ENCODE measurements around the gene NR4A1. TPM values are rescaled to one million over a fixed set of nuclear protein-coding genes. Genes with fewer than 3 reads are reported as not detected.

Gene NR4A1
- total and polyA plus RNA-seq, 2 of the 13 experiments (the other 11 are each of a cell fraction or from before 2014, with no cell fraction given): 5.7 to 15.2 TPM

DNA sequence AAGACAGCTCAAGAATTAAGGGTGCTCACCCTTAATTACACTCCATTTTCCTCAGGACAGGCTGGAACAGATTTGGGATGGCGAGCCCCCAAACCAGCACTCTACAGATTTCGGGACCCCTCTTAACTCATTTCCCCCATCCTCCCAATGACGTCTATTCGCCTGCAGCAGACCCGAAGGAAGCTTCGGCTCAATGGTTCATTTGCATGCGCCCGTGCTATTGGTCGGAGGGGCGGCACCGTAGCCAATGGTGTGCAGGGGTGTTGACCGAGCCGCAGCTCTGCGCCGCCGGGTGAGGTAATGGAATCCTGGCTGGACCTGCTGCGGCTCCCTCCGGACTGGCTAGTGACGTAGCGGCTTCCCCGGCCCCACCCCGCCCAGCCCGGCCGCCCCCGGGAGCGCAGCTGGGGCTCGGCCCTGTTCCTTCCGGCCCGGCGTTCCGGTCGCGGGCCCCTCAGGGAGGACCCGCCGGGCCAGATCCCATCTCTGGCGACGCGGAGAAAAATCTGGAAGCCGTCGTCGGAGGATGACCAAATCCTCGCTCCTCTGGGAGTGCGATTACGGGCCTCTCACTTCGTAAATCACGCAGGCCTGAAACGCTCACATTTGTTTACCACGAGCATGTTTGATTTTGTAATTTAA lies 18.3 kb upstream of the NR4A1 start (continued):
- TF ChIP-seq HDAC6 (IDR thresholded peaks at IDR 0.05; ENCODE audit: low read depth, low read length) (no peak), FOSL1 (CRISPR knock-in tag; IDR thresholded peaks at IDR 0.05; ENCODE audit: borderline replicate concordance) (no peak), EHMT2 (IDR thresholded peaks at IDR 0.05; ENCODE audit: borderline replicate concordance, low read depth, low read length) (no peak), SPEN (CRISPR knock-in tag; IDR thresholded peaks at IDR 0.05; ENCODE audit: low read depth) (0 out of 2 replicates have a peak, but pooled peaks have one; percentile 23), FOXP1 (IDR thresholded peaks at IDR 0.05) (no peak), FOXP1 (CRISPR knock-in tag; IDR thresholded peaks at IDR 0.05) (no peak), KMT2B (CRISPR knock-in tag; IDR thresholded peaks at IDR 0.05) (no peak), ZFAT (CRISPR knock-in tag; conservative IDR thresholded peaks at IDR 0.05) (no peak), ZSCAN20 (CRISPR knock-in tag; IDR thresholded peaks at IDR 0.05; ENCODE audit: borderline replicate concordance) (no peak), ZNF674 (CRISPR knock-in tag; IDR thresholded peaks at IDR 0.05; ENCODE audit: low read depth) (no peak), ZNF329 (CRISPR knock-in tag; IDR thresholded peaks at IDR 0.05; ENCODE audit: low read depth) (no peak), ZNF264 (CRISPR knock-in tag; IDR thresholded peaks at IDR 0.05) (0 out of 2 replicates have a peak, but pooled peaks have one; percentile 15), GLI4 (CRISPR knock-in tag; IDR thresholded peaks at IDR 0.05; ENCODE audit: borderline replicate concordance) (no peak), SIN3B (IDR thresholded peaks at IDR 0.05; ENCODE audit: low read length) (no peak), PHF20 (CRISPR knock-in tag; IDR thresholded peaks at IDR 0.05) (0 out of 2 replicates have a peak, but pooled peaks have one; percentile 36)
- TF ChIP-seq, protein P1, sequence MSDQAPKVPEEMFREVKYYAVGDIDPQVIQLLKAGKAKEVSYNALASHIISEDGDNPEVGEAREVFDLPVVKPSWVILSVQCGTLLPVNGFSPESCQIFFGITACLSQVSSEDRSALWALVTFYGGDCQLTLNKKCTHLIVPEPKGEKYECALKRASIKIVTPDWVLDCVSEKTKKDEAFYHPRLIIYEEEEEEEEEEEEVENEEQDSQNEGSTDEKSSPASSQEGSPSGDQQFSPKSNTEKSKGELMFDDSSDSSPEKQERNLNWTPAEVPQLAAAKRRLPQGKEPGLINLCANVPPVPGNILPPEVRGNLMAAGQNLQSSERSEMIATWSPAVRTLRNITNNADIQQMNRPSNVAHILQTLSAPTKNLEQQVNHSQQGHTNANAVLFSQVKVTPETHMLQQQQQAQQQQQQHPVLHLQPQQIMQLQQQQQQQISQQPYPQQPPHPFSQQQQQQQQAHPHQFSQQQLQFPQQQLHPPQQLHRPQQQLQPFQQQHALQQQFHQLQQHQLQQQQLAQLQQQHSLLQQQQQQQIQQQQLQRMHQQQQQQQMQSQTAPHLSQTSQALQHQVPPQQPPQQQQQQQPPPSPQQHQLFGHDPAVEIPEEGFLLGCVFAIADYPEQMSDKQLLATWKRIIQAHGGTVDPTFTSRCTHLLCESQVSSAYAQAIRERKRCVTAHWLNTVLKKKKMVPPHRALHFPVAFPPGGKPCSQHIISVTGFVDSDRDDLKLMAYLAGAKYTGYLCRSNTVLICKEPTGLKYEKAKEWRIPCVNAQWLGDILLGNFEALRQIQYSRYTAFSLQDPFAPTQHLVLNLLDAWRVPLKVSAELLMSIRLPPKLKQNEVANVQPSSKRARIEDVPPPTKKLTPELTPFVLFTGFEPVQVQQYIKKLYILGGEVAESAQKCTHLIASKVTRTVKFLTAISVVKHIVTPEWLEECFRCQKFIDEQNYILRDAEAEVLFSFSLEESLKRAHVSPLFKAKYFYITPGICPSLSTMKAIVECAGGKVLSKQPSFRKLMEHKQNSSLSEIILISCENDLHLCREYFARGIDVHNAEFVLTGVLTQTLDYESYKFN (CRISPR knock-in tag; conservative IDR thresholded peaks at IDR 0.05): peak; percentile 64
- TF ChIP-seq, protein P2, sequence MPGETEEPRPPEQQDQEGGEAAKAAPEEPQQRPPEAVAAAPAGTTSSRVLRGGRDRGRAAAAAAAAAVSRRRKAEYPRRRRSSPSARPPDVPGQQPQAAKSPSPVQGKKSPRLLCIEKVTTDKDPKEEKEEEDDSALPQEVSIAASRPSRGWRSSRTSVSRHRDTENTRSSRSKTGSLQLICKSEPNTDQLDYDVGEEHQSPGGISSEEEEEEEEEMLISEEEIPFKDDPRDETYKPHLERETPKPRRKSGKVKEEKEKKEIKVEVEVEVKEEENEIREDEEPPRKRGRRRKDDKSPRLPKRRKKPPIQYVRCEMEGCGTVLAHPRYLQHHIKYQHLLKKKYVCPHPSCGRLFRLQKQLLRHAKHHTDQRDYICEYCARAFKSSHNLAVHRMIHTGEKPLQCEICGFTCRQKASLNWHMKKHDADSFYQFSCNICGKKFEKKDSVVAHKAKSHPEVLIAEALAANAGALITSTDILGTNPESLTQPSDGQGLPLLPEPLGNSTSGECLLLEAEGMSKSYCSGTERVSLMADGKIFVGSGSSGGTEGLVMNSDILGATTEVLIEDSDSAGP (CRISPR knock-in tag; IDR thresholded peaks at IDR 0.05; ENCODE audit: borderline replicate concordance): peak; percentile 41; the same call in 1 of the 2 replicates
- TF ChIP-seq, protein P3, sequence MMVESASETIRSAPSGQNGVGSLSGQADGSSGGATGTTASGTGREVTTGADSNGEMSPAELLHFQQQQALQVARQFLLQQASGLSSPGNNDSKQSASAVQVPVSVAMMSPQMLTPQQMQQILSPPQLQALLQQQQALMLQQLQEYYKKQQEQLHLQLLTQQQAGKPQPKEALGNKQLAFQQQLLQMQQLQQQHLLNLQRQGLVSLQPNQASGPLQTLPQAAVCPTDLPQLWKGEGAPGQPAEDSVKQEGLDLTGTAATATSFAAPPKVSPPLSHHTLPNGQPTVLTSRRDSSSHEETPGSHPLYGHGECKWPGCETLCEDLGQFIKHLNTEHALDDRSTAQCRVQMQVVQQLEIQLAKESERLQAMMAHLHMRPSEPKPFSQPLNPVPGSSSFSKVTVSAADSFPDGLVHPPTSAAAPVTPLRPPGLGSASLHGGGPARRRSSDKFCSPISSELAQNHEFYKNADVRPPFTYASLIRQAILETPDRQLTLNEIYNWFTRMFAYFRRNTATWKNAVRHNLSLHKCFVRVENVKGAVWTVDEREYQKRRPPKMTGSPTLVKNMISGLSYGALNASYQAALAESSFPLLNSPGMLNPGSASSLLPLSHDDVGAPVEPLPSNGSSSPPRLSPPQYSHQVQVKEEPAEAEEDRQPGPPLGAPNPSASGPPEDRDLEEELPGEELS (CRISPR knock-in tag; IDR thresholded peaks at IDR 0.05): 0 out of 2 replicates have a peak, but pooled peaks have one; percentile 26
- TF ChIP-seq, protein P4, sequence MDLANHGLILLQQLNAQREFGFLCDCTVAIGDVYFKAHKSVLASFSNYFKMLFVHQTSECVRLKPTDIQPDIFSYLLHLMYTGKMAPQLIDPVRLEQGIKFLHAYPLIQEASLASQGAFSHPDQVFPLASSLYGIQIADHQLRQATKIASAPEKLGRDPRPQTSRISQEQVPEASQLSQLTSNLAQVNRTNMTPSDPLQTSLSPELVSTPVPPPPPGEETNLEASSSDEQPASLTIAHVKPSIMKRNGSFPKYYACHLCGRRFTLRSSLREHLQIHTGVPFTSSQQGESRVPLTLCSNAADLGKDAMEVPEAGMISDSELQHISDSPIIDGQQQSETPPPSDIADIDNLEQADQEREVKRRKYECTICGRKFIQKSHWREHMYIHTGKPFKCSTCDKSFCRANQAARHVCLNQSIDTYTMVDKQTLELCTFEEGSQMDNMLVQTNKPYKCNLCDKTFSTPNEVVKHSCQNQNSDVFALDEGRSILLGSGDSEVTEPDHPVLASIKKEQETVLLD (CRISPR knock-in tag; IDR thresholded peaks at IDR 0.05; ENCODE audit: low read depth): no peak
- TF ChIP-seq, protein P5, sequence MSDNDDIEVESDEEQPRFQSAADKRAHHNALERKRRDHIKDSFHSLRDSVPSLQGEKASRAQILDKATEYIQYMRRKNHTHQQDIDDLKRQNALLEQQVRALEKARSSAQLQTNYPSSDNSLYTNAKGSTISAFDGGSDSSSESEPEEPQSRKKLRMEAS (IDR thresholded peaks at IDR 0.05): peak; percentile 28; the same call in 1 of the 2 replicates

All from HepG2 (cell line).